ENCODE measurements around the gene B4GALT1.

GRCh38 chr9:33177086-33177485 lies 9.9 kb upstream of the B4GALT1 start:
- TF ChIP-seq CTCF (IDR thresholded peaks at IDR 0.05; ENCODE audit: control extremely low read depth in 1 of 3, insufficient read depth in 1 of 3, low read depth in 1 of 3, low read length in 3 of 3) (no peak), ZNF274 (IDR thresholded peaks at IDR 0.05; ENCODE audit: borderline replicate concordance, extremely low read depth, low read length) (no peak), MAX (IDR thresholded peaks at IDR 0.05) (no peak), EZH2 (IDR thresholded peaks at IDR 0.05; ENCODE audit: low read depth, low read length, severe bottlenecking) (no peak), TAF1 (IDR thresholded peaks at IDR 0.05; ENCODE audit: low read depth, low read length) (no peak), RNF2 (IDR thresholded peaks at IDR 0.05; ENCODE audit: borderline replicate concordance, low read depth, low read length, missing control alignments, poor library complexity, severe bottlenecking) (no peak), KDM1A (IDR thresholded peaks at IDR 0.05; ENCODE audit: borderline replicate concordance, low read length) (no peak), EP300 (IDR thresholded peaks at IDR 0.05; ENCODE audit: borderline replicate concordance in 1 of 2, low read depth in 2 of 2, low read length in 2 of 2) (no peak), TEAD4 (IDR thresholded peaks at IDR 0.05; ENCODE audit: low read depth, low read length) (no peak), POLR2A (IDR thresholded peaks at IDR 0.05; ENCODE audit: control extremely low read depth in 1 of 2, low read depth in 2 of 2, low read length in 2 of 2) (no peak), JUN (IDR thresholded peaks at IDR 0.05; ENCODE audit: low read depth, low read length) (no peak), TAF7 (optimal IDR thresholded peaks at IDR 0.05; ENCODE audit: borderline replicate concordance, low read depth, low read length) (no peak), KDM5A (IDR thresholded peaks at IDR 0.05; ENCODE audit: low read length) (no peak)
